Suppressor macrophage treated with lipopolysaccharide for 4 hours (primary cell): ENCODE measurements around the gene PLA2G4E.

Experiments
- DNase-seq: peaks from one replicate; pipeline ENCODE4 v3.0.0-alpha.2; 2020

PLA2G4E gene

DNA sequence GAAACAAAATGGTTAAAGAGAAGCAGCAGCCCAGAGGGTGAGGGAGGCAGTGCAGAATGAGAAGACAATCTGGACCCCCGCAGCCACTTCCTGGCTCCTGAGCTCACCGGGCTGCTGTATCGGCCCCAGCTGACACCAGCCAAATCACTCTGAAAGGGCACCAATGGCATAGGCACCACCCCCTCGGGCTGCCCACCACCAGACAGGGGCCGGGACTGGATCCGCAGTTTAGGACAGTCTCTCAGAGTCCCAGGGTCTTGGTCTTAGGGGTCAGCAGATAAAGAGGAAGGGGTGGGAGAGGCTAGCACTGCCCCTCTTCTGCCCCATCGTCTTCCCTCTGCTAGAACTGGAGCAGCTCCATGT, 30.6 kb downstream of the PLA2G4E start:
- no peak for DNase-seq

DNA sequence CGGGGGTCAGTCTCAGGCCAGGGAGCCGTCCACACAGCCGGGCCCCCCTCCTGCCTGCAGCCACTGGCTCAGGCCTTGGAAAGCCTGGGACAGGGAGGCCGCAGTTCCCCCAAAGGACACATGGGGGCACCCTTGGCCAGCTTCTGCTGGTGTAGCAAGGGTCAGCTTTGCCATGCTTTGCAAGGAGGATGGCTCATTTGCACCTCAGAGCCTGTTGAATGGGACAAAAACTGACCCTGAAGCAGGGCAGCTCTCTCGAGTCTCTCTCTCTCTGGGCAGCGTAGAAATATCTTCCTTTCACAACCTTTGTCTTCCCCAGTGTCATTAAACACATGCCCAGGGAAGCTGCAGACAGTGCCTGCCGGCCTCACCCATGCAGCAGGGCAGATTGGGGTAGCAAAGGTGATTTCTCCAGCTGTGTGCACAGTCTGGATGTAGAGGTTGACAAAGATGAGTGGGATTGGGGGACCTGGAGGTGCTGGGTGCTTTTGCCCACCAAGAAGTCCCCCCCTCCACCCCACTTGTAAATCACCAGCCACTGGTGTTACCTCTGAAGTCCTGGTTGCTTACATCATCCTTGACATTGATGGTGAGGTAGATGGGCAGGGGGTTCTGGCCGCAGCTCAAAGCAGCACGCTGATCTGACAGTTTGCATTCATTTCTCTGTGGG, 31.1 kb downstream of the PLA2G4E start:
- peak; percentile 89 for DNase-seq

DNA sequence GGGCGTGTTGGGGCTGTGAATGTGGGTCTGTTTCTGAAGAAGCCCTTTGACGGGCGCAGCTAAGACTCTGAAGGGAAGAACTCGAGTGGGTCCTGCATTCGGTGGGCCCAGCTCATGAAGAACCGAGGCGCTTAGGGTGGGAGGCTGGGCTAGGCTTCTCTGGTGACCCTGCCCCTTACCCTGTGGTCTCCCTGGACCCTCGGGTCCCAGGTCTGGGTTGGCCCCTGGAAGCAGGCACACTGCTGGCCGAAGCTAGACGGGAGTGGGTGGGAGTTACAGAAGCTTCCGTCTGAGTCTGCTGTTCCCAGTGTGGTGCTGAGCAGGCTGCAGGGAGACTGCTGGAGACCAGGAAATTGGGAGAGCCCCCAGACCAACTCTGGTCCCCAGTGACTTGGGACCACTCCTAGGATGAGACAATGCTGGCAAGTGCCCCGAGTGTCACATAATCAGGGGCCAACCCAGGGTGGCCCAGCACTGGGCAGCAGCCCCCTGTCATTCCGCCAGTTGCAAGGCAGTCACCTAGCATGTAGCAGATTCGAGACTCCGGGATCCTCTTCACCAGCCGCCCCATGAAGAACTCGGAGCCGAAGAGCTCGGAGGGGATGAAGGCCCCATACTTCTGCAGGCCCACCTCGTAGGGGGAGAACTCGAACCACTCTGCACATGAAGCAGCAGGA, 31.8 kb downstream of the PLA2G4E start:
- no peak for DNase-seq

DNA sequence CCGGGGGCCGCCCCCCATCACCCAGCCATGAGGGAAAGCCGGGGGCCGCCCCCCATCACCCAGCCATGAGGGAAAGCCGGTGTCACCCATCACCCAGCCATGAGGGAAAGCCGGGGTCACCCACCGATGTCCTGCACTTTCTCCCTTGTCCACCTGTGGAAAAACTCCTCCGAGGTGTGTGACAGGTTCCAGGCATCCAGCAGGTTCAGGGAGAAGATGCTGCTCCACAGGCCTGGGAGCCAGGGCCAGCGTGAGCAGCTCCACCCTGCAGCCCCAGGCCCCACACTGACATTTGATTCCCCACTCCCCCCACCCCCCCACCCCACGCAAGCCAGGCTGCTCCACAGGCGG, 32.9 kb downstream of the PLA2G4E start:
- no peak for DNase-seq

DNA sequence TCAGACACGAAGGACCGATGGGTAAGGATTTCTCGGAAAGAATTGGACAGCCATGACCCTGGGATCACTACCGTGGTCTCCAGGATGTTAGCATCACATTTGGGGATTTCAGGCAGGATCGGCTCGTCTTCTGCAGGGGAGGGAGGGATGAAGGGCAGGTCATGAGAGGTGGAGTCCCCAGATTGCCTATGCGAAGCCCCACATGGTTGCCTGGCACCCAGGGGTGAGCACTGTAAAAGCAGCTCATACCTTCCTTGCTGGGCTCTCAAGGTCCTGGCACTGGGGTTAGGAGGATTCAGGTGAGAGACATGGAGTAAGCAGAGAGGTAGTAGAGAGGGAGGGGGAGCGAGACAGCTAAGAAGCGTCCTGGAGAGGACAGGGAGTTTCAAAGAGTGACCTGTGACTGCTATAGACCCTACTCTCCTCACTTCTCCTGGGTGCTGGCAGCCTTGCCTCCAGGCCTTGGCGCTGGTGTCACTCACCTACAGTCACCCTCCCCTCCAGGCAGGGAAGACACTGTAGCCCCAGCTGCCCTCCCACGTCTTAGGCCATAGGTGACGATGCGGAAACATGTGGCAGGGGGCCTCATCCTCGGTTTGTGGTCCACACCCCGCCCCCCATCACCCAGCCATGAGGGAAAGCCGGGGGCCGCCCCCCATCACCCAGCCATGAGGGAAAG, 33.5 kb downstream of the PLA2G4E start:
- DNase-seq: no peak

DNA sequence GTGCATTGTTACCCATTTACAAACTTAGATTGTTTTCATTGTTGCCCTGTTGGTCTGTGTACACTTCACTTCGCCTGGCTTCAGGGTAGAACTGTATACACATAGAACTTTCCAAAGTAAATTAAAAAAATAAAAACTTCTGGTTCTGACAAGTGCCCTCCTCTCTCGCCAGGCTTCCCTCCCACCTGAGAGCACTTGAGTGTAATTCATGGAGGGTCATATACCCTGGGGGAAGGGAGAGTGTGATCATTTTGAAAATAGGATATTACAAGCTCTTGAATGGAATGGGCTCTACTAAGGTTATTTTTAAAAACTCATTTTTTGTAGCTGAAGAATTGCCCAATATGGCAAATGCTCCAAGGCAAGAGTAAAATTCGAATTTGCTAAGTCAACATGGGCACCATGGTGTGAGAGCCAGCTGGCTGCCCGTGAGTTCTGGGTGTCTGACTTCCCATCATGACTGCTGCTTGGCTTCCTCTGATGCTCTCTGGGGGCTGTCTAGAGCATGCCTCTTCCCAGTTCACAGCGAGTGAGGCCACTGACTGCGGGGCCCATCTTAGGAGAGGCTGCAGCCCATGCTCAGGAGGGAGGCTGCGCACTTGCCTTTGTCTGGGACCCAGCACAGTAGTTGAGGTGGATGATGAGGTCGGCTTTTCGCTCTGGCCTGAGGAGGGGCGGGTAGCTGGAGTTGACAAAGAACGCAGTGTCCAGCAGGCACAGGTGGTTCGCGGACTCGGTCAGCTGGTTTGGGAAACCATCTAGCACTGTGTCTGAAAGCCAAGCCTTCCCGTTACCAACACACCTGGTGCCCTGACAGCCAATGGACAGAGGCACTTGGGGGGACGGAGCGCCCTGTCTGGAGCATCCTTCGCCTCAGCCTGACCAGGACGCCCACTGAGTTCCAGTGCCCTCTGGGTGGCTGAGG, 35.3 kb downstream of the PLA2G4E start:
- no peak for DNase-seq

DNA sequence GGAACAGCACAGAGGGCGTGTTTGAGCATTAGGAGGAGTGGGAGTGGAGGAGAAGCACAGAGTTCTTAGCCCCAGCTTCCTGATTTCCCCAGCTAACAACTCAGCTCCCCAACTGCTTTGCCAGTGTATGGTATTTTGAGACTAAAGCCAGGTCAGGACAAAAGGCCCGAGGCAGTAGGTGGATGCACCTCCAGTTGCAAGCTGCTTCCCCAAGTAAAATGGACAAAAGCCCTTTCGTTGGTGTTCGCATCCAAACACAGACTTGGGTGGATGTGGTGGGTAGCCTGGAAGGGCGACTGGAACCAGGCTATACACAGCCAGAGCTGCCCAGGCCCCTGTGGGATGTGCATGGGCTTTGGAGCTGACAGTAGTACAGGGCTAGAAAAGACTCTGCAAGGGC, 36.2 kb downstream of the PLA2G4E start:
- DNase-seq: no peak

DNA sequence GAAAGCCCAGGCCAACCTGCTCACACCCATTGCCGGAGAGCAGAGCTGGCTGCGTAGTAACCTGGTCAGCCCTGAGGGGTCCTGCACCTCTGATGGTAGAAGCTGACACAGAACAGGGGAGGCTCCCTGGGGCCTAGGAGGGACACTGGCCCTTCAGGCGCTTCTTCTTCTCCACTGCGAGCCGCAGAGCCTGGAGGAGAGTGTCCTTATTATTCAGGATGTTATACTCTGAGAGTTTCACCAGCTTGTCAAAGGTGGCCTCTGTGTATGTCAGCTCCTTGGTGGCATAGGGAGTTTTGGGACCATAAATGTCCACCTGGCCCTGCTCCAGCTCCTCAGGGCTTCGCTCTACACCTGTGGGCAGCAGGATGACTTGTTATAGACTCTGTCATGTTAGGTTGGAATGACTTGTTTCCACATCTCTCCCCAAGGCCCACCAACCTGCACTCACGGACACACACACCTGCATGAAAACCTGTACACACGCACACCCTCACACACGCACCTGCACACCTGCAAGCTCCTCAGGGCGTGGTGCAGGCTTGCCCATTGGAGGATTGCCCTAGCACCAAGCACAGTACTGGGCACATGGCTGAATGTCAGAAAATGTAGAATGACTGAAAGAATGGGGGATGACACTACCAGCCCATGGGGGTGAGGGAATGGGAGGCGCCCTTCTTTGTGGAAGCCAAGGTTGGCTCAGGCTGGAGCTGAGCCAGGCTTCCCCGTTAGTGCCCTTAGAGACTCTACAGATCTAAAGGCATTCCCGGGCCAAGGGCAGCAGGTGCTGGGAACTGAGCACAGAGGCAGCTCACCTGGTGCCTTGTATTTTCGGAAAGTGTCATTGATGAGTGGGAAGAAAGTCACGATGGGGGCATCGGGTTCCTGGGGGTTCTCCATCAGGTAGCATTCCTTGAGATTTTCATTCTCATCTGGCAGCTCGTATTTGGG, 36.9 kb downstream of the PLA2G4E start:
- no peak for DNase-seq

DNA sequence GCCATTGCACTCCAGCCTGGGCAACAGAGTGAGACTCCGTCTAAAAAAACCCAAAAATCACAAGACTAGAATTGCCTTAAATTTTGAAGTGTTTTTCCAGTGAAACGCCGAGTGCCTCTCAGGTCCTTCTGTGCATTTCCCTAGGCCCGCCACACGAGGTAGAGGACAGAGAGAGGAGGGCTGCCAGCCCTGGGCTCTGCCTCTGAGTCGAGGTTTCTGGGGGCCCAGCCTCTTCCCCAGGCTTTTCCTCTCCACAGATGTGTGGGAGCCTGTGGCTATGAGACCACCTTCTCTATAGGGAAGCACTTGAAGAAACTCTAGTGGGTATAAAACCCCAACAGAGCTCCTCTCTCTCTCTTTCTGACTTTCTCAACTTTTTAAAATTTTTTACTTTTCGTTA, 37.6 kb downstream of the PLA2G4E start:
- DNase-seq: no peak

DNA sequence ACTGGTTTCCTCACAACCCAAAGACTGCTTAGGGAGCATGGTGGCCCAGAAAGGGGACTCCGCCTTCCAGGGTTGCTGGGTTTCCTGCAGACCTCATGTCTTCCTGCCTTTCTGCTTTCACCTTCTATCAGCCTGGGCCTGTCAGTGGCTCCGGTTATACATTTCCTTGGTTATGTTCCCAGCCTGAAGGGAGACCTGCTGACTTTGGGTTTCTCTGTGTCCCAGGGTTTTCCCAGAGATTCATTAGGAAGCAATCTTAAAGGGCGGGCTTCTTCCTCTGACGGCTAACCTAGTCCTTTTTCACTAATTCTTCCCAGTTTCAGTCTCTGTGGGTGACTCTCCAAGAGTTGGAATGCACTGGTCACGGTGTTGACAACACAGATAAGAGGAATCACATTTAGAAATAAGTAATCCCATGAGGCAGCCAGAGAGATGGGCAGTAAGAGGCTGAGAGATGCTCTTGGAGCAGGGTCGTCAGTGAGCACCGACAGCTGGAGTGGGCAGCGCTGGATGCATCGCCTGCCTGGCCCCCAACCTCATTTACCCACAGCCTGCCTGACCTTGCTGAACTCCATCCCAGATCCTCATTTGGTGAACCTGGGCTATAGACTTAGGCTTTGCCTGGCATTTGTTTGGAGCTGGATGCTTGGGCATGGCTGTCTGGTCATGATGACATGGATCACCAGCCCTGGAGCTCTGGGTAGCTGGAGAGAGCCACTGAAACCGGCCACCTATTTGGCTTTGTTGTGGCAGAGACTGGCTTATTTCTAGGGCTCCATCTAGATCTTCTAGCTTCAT, 38.5 kb downstream of the PLA2G4E start:
- DNase-seq: no peak

DNA sequence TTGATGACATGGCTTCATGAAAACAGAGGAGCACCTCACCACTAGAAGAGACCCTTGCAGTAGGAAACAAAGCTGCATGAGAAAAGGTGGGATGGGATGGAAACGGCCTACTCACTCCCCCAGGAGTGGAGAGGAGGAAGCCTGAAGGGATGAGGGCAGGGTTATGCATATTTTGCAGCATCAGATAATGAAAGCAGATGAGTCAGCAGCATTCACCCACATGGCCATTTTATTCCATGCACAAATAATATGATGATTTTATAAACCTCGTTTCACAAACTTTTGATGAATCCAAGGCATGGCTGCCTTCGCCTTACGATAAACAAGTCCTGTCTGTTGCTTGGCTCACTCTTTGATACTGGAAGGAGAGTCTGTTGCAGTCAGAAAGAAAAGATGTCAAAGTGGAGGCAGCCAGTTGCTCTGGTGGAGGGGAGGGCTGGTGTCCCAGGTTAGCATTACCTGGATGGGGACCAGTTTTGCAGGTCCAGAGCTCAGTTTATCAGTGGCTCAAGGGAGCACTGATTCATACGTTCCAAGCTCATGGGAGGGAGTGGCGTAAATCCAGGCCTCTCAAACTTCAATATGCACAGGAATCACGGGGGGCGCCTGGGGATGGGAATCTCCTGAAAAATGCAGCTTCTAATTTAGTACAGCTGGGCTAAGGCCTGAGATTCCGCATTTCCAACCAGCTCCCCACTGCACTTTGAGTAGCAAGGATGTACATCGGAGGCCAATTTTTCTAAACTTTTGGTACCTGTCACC, 39.3 kb downstream of the PLA2G4E start:
- DNase-seq: no peak

DNA sequence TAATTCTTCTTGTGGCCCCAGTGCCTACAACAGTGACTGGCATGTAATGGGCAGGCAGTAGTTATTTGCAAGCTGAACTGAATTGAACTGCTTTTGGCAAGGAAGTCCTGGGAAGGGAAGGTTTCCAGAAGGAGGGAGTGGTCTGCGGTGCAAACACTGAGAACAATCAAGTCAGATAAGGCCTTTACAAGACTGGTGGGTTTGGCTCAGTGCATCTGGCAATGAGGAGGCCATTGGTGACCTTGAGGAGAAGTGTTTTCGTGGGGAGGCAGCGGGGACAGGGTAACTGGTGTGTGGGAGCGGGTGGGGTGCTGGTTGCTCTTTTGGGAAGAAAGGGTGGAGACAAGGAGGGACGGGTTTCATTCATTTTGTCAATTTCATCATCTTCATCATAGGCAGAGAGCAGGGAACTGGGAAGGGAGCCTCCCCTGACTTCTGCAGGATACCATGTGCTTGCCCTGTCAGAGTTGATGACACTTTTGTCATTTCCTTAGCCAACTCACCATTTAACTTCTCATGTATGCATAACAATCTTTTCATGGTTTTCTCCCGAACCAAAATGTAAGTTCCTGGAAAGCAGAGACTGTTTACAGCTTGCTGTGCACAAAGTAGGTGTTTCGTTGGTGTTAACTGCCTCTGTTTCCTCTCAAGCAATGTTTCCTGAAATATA, 40.1 kb downstream of the PLA2G4E start:
- peak; percentile 39 for DNase-seq

DNA sequence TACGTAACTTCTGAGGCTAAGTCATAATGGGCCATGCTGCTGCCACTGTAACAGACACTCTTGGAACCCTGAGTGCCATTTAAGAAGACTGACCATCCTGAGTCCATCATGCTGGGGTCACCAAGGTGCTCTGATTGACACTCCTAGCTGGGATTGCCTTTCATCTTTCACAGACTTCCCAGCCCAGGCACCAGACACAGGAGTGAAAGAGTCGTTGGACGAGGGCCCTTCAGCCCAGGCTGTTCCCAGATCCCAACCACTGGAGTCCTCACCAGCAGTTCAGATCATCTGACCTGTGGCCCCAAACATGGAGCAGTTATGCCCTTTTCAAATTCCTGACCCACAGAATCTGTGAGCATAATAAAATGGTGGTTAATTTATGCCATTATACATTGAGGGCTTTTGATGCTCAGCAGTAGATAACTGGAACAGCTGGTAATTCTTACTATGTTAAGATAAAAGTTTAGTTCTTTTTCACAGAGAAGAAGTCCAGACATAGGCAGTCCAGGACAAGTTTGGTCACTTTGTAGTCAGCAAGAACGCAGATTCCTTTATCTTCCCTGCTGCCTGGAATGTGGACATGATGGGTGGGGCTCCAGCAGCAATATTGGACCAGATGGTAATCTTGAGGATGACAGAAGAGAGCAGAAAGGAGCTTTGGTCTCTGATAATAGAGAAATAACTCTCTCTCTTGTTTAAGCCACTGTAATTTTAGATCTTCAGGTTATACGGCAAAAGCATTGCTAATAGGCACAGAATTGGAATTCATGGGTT, 41.2 kb downstream of the PLA2G4E start:
- no peak for DNase-seq

DNA sequence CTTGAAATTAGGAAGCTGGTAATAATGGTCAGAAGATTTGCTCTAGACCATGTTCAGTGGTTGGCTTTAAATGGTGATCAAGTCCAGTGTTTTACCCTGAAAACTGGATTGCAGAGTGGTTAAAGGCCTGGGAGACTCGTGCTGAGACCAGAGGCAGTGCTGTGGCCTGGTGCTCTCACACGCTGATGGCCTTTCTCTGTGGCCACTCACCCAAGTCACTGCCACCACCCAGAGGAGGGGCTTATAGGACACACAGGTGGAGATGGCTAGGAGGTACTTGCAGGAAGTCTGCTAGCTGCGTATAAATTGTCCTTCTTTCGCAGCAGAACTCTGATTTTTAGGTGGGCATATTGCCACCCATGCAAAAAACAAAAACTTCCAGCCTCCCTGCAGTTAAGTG, 42.3 kb downstream of the PLA2G4E start:
- DNase-seq: no peak

DNA sequence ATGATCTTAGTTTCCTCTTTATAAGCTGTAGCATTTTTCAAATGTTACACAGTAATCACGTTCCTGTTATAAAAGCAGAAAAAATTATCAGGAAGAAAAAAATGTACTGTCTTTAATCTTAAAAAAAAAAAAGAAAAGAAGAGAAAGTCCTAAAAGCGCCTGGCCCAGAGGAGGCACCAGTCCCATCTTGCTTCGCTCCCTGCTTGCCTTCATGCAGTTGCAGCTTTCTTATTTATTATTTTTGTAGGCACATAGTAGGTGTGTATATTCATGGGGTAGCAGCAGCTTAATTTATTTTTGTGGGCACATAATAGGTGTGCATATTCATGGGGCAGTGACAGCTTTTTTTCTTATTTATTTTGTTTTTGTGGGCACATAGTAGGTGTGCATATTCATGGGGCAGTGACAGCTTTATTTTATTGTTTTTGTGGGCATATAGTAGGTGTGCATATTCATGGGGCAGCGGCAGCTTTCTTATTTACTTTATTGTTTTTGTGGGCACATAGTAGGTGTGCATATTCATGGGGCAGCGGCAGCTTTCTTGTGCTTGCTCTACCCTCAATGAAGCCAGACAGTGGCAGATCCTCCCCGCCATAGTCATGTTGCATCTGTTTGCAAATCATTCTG, 43.0 kb downstream of the PLA2G4E start:
- DNase-seq: no peak

DNA sequence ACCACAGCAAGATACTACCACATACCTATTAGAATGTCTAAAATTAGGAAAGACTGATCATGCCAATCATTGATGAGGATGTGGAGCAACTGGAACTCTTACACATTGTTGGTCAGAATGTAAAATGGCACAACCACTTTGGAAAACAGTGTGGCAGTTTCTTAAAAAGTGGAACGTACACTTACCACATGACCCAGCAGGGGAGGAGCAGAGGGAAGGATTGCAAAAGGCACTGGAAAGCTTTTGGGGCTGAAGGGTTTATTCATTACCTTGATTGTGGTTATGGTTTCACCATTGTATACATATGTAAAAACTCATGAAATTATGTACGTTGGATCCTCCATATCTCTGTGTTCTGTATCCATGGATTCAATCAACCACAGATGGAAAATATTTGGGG, 45.2 kb downstream of the PLA2G4E start:
- peak; percentile 27 for DNase-seq

DNA sequence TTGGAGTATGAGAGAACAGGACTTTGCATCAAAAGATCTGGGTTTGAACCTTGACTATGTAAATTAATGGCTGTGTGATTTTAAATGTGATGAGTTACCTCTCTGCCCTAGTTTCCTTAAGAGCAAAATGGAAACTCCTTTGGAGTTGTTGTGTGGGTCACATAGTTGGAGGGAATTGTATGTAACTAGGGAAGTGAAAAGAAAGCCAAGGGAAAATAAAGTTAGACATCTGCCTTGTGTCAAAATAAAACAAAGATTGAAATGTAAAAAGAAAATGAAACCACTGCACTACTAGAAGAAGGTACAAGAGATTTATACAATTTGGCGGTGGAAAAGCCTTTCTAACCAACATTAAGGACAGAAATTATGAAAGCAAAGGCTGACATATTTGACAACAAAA, 46.8 kb downstream of the PLA2G4E start:
- peak; percentile 71 for DNase-seq
